Upper lobe of left lung (tissue), 4 donors: ENCODE data around the gene CFAP97.

Experiments used
- EP300 ChIP-seq, 4 donors: sonication (generic); formaldehyde crosslinking; IDR thresholded peaks; one replicate each; pipeline ENCODE4 v1.5.1; 2017; ENCODE audit warnings: antibody characterized with exemption in 4 of 4, control low read depth in 2 of 4
- POLR2A ChIP-seq, 4 donors: fragments of 450-650 bp; IDR thresholded peaks; one replicate each; pipeline ENCODE4 v1.5.1; 2016 to 2017; ENCODE audit warnings: antibody characterized with exemption in 4 of 4, mild to moderate bottlenecking in 2 of 4
- TF ChIP-seq, protein P1 (sequence below), 6 experiments: fragments of 450-650 bp in 4 of 6; fragments of 200-600 bp in 2 of 6; sonication (generic) in 2 of 6; IDR thresholded peaks; one replicate each; pipeline ENCODE4 v1.5.1; 2016 to 2019; ENCODE audit warnings: antibody characterized with exemption in 6 of 6

GRCh38 chr4:185151296-185151695 is 52.5 kb downstream of the CFAP97 start:
- TF ChIP-seq, protein P1, sequence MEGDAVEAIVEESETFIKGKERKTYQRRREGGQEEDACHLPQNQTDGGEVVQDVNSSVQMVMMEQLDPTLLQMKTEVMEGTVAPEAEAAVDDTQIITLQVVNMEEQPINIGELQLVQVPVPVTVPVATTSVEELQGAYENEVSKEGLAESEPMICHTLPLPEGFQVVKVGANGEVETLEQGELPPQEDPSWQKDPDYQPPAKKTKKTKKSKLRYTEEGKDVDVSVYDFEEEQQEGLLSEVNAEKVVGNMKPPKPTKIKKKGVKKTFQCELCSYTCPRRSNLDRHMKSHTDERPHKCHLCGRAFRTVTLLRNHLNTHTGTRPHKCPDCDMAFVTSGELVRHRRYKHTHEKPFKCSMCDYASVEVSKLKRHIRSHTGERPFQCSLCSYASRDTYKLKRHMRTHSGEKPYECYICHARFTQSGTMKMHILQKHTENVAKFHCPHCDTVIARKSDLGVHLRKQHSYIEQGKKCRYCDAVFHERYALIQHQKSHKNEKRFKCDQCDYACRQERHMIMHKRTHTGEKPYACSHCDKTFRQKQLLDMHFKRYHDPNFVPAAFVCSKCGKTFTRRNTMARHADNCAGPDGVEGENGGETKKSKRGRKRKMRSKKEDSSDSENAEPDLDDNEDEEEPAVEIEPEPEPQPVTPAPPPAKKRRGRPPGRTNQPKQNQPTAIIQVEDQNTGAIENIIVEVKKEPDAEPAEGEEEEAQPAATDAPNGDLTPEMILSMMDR (IDR thresholded peaks at IDR 0.05) = no peak
- TF ChIP-seq EP300 (IDR thresholded peaks at IDR 0.05) = no peak
- no peak for TF ChIP-seq POLR2A (IDR thresholded peaks at IDR 0.05)
